Activated B cell treated with CpG ODN at 0.5 μM for 24 hours (primary cell): ENCODE results near the gene WDR62. TPM values are rescaled to one million over a fixed set of nuclear protein-coding genes. Genes with fewer than 3 reads are reported as not detected.

ENCODE experiments used
- ATAC-seq: fragments of 200-7000 bp; cut with Tn5 transposase; one replicate; pipeline ENCODE4 v1.10.0; 2021; ENCODE audit warnings: low read depth, mild to moderate bottlenecking, moderate library complexity
- CTCF ChIA-PET: fragments of 350-600 bp; sonication (Branson Sonifier 250); formaldehyde crosslinking; loops from one replicate; lab custom pipeline; 2021; ENCODE audit warnings: antibody characterized with exemption; lab: Charles Lee
- POLR2A ChIA-PET: fragments of 350-600 bp; sonication (Branson Sonifier 250); formaldehyde crosslinking; loops from one replicate; lab custom pipeline; 2021; ENCODE audit warnings: antibody characterized with exemption; lab: Charles Lee
- DNase-seq: peaks from one replicate; pipeline ENCODE4 v3.0.0; 2022
- H3K27ac Mint-ChIP-seq: one replicate; pipeline ENCODE4 v1.8.0; 2020; ENCODE audit warnings: mixed read lengths
- H3K27me3 Mint-ChIP-seq: one replicate; pipeline ENCODE4 v1.8.0; 2021; ENCODE audit warnings: mixed read lengths
- H3K36me3 Mint-ChIP-seq: one replicate; pipeline ENCODE4 v1.8.0; 2021; ENCODE audit warnings: low read depth, mixed read lengths
- H3K4me1 Mint-ChIP-seq: one replicate; pipeline ENCODE4 v1.8.0; 2021; ENCODE audit warnings: mixed read lengths
- H3K4me3 Mint-ChIP-seq: one replicate; pipeline ENCODE4 v1.8.0; 2020; ENCODE audit warnings: mild to moderate bottlenecking, mixed read lengths
- H3K9me3 Mint-ChIP-seq: one replicate; pipeline ENCODE4 v1.8.0; 2020; ENCODE audit warnings: mixed read lengths
- intact Hi-C: fragments of 100-400 bp; cut with micrococcal nuclease; formaldehyde crosslinking; loops from one replicate; pipeline ENCODE4 v1.15.1; 2024
- total RNA-seq: library from RNA; stranded (reverse); gene quantifications from 2 replicates; pipeline ENCODE4 v1.2.3, GENCODE V29; 2022
- TF ChIP-seq, protein P1 (sequence below): fragments of 200-600 bp; IDR thresholded peaks from one replicate; pipeline ENCODE4 v1.8.0; 2022; ENCODE audit warnings: antibody characterized with exemption, mild to moderate bottlenecking

The WDR62 gene
- total RNA-seq = 2.7 and 3.3 TPM in 2 replicates

DNA sequence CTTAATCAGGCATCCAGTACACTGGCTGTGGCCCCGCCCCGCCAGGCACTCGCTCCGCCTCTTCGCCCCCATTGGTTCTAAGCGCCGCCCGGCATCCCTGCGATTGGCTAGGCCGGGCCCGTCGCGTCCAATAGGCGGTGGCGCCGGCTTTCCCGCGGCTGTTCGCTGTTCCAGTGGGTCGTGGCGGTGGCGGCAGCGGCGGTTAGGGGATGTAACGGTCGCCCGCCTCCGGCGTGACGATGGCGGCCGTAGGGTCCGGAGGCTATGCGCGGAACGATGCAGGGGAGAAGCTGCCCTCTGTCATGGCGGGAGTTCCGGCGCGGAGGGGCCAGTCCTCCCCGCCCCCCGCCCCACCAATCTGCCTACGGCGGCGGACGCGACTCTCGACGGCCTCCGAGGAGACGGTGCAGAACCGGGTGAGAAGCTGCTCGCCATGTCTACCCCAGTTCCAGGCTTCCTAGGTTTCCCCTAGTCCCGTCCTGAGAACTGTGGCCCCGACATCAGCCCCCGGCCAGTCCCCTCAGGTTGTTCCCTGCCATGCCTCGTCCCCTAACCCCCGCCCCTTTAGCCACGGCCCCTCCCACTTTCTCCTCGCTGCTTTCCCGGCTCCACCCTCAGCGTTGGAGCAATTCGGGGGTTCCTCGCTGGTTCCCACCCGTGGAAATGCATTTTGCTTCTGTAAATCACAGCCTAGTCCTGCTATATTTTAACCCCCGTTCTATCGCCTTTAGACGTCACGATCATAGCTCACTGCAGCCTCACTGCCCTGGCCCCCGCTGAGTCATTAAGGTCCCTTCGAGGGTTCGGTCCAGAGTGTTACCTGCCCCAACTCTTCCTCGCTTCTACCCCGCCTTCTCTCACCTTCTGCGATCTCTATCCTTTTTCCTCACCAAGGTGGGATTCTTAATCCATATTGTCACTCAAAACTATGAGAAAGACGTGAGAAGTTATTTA lies at the start of gene WDR62:
WDR62 (plus strand) TSS at position 165 of the 954 bp plus-strand sequence; CDS start at position 240, 75 bp downstream.
- H3K36me3 Mint-ChIP-seq = peaks cover 1% of the 10 kb centered on the region
- peak; percentile 76 for ATAC-seq

DNA sequence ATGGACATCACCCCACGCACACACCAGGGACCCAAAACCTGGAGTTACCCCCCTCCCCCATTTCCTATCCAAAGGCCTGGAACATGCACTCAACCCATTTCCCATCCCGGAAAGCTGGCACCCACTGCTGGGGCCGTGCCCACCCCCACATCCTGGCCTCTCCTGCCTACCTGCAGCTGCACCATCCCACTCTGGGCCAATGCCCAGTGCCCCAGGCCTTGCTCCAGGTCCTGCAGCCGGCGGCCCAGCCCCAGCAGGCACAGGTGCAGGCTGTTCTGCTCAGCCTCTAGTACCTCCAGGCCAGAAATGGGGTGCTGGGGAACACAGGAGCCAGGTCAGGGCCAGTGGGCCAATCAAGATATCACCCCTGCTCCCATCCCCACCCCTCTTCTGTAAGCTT lies 47.7 kb upstream of the WDR62 start:
- ATAC-seq (no peak), DNase-seq (no peak)
- H3K9me3 Mint-ChIP-seq = no peaks in the 10 kb centered on the region
- peaks cover 3% of the 10 kb centered on the region for H3K36me3 Mint-ChIP-seq
- intact Hi-C loops = no loop called here
- TF ChIP-seq, protein P1, sequence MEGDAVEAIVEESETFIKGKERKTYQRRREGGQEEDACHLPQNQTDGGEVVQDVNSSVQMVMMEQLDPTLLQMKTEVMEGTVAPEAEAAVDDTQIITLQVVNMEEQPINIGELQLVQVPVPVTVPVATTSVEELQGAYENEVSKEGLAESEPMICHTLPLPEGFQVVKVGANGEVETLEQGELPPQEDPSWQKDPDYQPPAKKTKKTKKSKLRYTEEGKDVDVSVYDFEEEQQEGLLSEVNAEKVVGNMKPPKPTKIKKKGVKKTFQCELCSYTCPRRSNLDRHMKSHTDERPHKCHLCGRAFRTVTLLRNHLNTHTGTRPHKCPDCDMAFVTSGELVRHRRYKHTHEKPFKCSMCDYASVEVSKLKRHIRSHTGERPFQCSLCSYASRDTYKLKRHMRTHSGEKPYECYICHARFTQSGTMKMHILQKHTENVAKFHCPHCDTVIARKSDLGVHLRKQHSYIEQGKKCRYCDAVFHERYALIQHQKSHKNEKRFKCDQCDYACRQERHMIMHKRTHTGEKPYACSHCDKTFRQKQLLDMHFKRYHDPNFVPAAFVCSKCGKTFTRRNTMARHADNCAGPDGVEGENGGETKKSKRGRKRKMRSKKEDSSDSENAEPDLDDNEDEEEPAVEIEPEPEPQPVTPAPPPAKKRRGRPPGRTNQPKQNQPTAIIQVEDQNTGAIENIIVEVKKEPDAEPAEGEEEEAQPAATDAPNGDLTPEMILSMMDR = no peak
- POLR2A ChIA-PET = no interaction called here
- no peak overlapping the region for H3K27ac Mint-ChIP-seq
- H3K4me1 Mint-ChIP-seq = peaks cover 12% of the 10 kb centered on the region
- CTCF ChIA-PET = no interaction called here
- H3K4me3 Mint-ChIP-seq = no peak overlapping the region
- H3K27me3 Mint-ChIP-seq = no peaks in the 10 kb centered on the region

More for the DNA sequence above, at the start of gene WDR62:
- no peaks in the 10 kb centered on the region for H3K9me3 Mint-ChIP-seq
- ChIA-PET POLR2A (interaction anchor here (0.6 to 2.7 kb wide), 10 partner anchors 41 to 1637 kb away, joined by 3 to 31 read pairs (median 7); partner anchors contain the start of genes ALKBH6, CAPNS1, POLR2I and PSENEN), CTCF (interaction anchor here (1.2 kb wide), 1 partner anchor 61 kb away, joined by 3 read pairs; no protein-coding TSS in a partner anchor)
- H3K27me3 Mint-ChIP-seq = no peaks in the 10 kb centered on the region
- H3K4me1 Mint-ChIP-seq = peaks cover 18% of the 10 kb centered on the region
- H3K27ac Mint-ChIP-seq = peak within 1 kb of the TSS; percentile 93
- DNase-seq = peak; percentile 94
- intact Hi-C loops = loop anchor here (1.0 to 10.0 kb wide), 11 partner anchors 41 to 410 kb away; partner anchors contain the start of genes ALKBH6, CAPNS1, COX6B1 and ETV2
- TF ChIP-seq, protein P1 = no peak
- peak within 1 kb of the TSS; percentile 93 for H3K4me3 Mint-ChIP-seq

DNA sequence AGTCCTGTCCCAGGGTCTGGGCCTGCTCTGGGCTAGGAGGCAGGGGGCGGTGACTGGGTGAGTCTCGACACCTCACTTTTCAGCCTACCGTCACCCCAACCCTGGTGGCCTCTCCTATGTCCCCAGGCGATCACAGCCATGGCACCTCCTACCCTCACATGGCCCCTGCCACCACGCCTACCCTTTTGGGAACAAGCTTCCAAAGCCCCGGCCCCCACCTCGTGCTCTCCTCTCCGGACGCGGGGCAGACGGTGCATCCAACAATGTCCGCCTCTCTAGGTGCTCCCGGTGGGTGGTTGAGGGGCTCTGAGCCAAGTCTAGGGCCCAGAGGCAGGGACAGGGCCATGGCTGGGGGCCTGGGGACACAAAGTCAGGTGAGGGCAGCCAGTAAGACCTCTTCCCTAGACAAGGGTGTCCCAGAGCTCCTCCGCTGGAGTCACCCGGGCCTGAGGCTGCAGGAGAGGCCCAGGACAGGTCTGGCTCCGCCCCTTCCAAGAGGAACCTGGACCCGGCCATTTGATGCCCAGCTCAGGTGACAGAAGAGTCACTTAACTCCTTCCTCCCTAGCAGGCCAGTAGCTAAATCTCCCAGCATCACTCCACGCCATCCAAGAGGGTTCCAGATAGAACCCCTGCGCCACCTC lies 46.2 kb upstream of the WDR62 start, which contains the start of gene SYNE4:
SYNE4 (minus strand) TSS at position 478 of the 643 bp plus-strand sequence; CDS start at position 346, 132 bp downstream.
- CTCF ChIA-PET = no interaction called here
- Mint-ChIP-seq H3K9me3 (no peaks in the 10 kb centered on the region), H3K4me3 (peak within 1 kb of the TSS; percentile 66), H3K27me3 (no peaks in the 10 kb centered on the region), H3K27ac (no peak within 1 kb of the TSS), H3K36me3 (no peaks in the 10 kb centered on the region), H3K4me1 (peaks cover 17% of the 10 kb centered on the region)
- TF ChIP-seq, protein P1 = no peak
- POLR2A ChIA-PET = no interaction called here
- intact Hi-C loops = no loop called here
- ATAC-seq = no peak
- DNase-seq = no peak

DNA sequence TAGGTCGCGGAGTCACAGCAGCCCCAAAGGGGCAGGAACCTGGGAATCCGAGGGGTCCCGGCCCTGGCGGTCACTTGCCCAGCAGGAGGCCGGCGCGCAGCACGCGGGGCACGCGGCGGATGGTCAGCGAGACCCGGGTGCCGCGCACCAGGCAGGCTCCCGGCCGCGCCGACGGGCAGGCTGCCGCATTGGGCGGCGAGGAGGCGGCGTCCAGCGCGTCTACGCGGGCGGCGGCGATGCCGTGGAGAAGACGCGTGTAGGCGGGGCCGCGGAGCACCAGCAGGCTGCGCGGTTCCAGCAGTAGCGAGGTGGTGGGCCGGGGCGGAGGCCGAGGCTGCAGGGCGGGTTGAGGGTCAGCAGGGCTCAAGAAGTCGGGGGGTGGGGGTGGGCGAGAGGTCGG lies 45.5 kb upstream of the WDR62 start:
- TF ChIP-seq, protein P1 = no peak
- Mint-ChIP-seq H3K27me3 (no peaks in the 10 kb centered on the region), H3K4me1 (peaks cover 24% of the 10 kb centered on the region), H3K4me3 (peak overlapping the region; percentile 66), H3K36me3 (peaks cover 6% of the 10 kb centered on the region), H3K9me3 (no peaks in the 10 kb centered on the region), H3K27ac (no peak overlapping the region)
- ChIA-PET CTCF (no interaction called here), POLR2A (interaction anchor here (0.5 kb wide), 1 partner anchor 589 kb away, joined by 3 read pairs; no protein-coding TSS in a partner anchor)
- intact Hi-C loops = no loop called here
- peak; percentile 37 for DNase-seq
- no peak for ATAC-seq
